SK-N-MC (cell line): ENCODE measurements around the gene CDC42BPB.

Source experiments
- EZH2 ChIP-seq: fragments of 200-600 bp; sonication (generic); IDR thresholded peaks from one replicate; pipeline ENCODE4 v1.6.1; 2017; ENCODE audit warnings: antibody characterized with exemption
- FOXP2 ChIP-seq: optimal IDR thresholded peaks from 2 replicates; pipeline ENCODE3; 2011; ENCODE audit warnings: mild to moderate bottlenecking, moderate library complexity; ENCODE audit not compliant: insufficient read depth; ENCODE audit errors: extremely low read length, control extremely low read depth
- POLR2AphosphoS5 ChIP-seq: IDR thresholded peaks from 2 replicates; pipeline ENCODE4 v1.6.1; 2012; ENCODE audit warnings: mild to moderate bottlenecking, low read depth, low read length, borderline replicate concordance

- no peak for TF ChIP-seq EZH2
- no peak for TF ChIP-seq POLR2AphosphoS5
- no peak for TF ChIP-seq FOXP2
These were observed 7.6 kb upstream of the CDC42BPB start for GRCh38 chr14:103064978-103065377.
